Measurements from ENCODE around the gene PAX7. TPM values are rescaled to one million over a fixed set of nuclear protein-coding genes. Genes with fewer than 3 reads are reported as not detected.
"Not testable (repeated sequence)": the region's sequence is repeated elsewhere in the genome, so short reads cannot be mapped to it uniquely, and the experiment has no call there.

The PAX7 gene
- total and polyA plus RNA-seq, 2 experiments from 2014 or later: not detected

GRCh38 chr1:18766328-18766727 lies 135.7 kb downstream of the PAX7 start:
- no peaks in the 10 kb centered on the region for H3K36me3 ChIP-seq
- H3K27me3 ChIP-seq: no peaks in the 10 kb centered on the region
- no peak for DNase-seq (ENCODE audit: low read depth in 1 of 2, low spot score in 1 of 2)
- TF ChIP-seq CTCF (IDR thresholded peaks at IDR 0.05; ENCODE audit: low read depth, low read length): no peak
- no peaks in the 10 kb centered on the region for H3K9me3 ChIP-seq (ENCODE audit: low read depth)
- no peak overlapping the region for H3K4me3 ChIP-seq
- no peaks in the 10 kb centered on the region for H3K4me1 ChIP-seq (ENCODE audit: low read depth)
- H3K27ac ChIP-seq: no peak overlapping the region

GRCh38 chr1:18767576-18767975 lies 136.9 kb downstream of the PAX7 start:
- H3K4me3 ChIP-seq; H3K27me3 ChIP-seq; DNase-seq (ENCODE audit: low read depth in 1 of 2, low spot score in 1 of 2); H3K4me1 ChIP-seq (ENCODE audit: low read depth); H3K9me3 ChIP-seq (ENCODE audit: low read depth); H3K36me3 ChIP-seq; H3K27ac ChIP-seq: not testable (repeated sequence)

- Histone ChIP-seq H3K4me3 (no peak overlapping the region), H3K4me1 (ENCODE audit: low read depth) (no peaks in the 10 kb centered on the region), H3K27ac (no peak overlapping the region), H3K27me3 (no peaks in the 10 kb centered on the region), H3K9me3 (ENCODE audit: low read depth) (no peaks in the 10 kb centered on the region), H3K36me3 (no peaks in the 10 kb centered on the region)
- no peak for TF ChIP-seq CTCF (IDR thresholded peaks at IDR 0.05; ENCODE audit: low read depth, low read length)
- DNase-seq (ENCODE audit: low read depth in 1 of 2, low spot score in 1 of 2): no peak
Observed at GRCh38 chr1:18768086-18768485, 137.4 kb downstream of the PAX7 start.

GRCh38 chr1:18769140-18769539 lies 138.5 kb downstream of the PAX7 start:
- no peak for DNase-seq (ENCODE audit: low read depth in 1 of 2, low spot score in 1 of 2)
- Histone ChIP-seq H3K9me3 (ENCODE audit: low read depth) (no peaks in the 10 kb centered on the region), H3K27ac (no peak overlapping the region), H3K36me3 (no peaks in the 10 kb centered on the region), H3K27me3 (no peaks in the 10 kb centered on the region), H3K4me3 (no peak overlapping the region), H3K4me1 (ENCODE audit: low read depth) (no peaks in the 10 kb centered on the region)
- no peak for TF ChIP-seq CTCF (IDR thresholded peaks at IDR 0.05; ENCODE audit: low read depth, low read length)

GRCh38 chr1:18770799-18771198 lies 140.2 kb downstream of the PAX7 start:
- Histone ChIP-seq H3K9me3 (ENCODE audit: low read depth) (no peaks in the 10 kb centered on the region), H3K27ac (no peak overlapping the region), H3K27me3 (no peaks in the 10 kb centered on the region), H3K36me3 (no peaks in the 10 kb centered on the region), H3K4me1 (ENCODE audit: low read depth) (no peaks in the 10 kb centered on the region), H3K4me3 (no peak overlapping the region)
- TF ChIP-seq CTCF (IDR thresholded peaks at IDR 0.05; ENCODE audit: low read depth, low read length): no peak
- no peak for DNase-seq (ENCODE audit: low read depth in 1 of 2, low spot score in 1 of 2)

GRCh38 chr1:18773753-18774152 lies 143.1 kb downstream of the PAX7 start:
- H3K27me3 ChIP-seq: no peaks in the 10 kb centered on the region
- H3K9me3 ChIP-seq (ENCODE audit: low read depth): no peaks in the 10 kb centered on the region
- no peak overlapping the region for H3K27ac ChIP-seq
- no peaks in the 10 kb centered on the region for H3K36me3 ChIP-seq
- H3K4me1 ChIP-seq (ENCODE audit: low read depth): no peaks in the 10 kb centered on the region
- DNase-seq (ENCODE audit: low read depth in 1 of 2, low spot score in 1 of 2): no peak
- no peak for TF ChIP-seq CTCF (IDR thresholded peaks at IDR 0.05; ENCODE audit: low read depth, low read length)
- no peak overlapping the region for H3K4me3 ChIP-seq

Measured in cardiac muscle cell (in vitro differentiated cells and primary cell).